HG03469 (cell line): ENCODE data around the gene UBR2.
"Not testable (repeated sequence)": the region's sequence is repeated elsewhere in the genome, so short reads cannot be mapped to it uniquely, and the experiment has no call there.

Experiments
- ATAC-seq: cut with Tn5 transposase; IDR thresholded peaks from one replicate; pipeline ENCODE4 v1.9.1; 2021; ENCODE audit warnings: mild to moderate bottlenecking, moderate library complexity, moderate number of reproducible peaks; ENCODE audit not compliant: unreplicated experiment

UBR2 gene

DNA sequence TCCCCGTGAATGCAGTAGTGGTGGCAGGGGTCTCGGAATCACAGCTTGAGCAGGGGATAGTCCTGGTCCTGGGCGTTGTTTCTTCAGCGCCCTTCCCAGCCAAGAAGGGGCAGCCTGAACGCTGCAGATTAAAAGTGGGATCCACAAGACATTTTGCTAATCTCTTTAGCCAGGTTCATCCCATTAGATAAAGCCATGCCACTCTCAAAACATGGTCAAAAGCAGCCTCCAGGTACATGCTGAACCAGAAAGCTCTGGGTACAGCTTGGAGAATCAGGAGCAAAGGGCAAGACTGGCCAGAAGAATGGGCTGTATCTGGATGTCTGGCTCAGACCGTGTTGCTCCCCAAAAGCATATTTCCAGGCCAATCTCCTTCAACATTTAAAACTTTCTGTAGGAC, 158.7 kb downstream of the UBR2 start, which contains the start of gene PRPH2:
PRPH2 (minus strand) TSS at position 101 of the 400 bp plus-strand sequence. CDS start 263 bp downstream, outside the sequence.
- no peak for ATAC-seq

DNA sequence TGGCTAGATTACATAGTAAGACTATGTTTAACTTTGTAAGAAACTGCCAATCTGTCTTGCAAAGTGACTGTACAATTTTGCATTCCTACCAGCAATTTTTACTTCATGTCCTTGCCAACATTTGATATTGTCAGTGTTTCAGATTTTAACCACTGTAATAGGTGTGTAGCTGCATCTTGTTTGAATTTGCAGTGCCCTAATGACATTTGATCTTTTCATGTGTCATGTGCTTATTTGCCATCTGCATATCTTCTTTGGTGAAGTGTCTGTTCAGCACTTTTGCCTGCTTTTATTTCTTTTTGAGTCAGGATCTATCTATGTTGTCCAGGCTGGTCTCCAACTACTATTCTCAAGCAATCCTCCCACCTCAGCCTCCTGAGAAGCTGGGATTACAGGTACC, 161.0 kb downstream of the UBR2 start:
- ATAC-seq, result no peak

GRCh38 chr6:42726026-42726425, 162.2 kb downstream of the UBR2 start:
- ATAC-seq, result no peak

GRCh38 chr6:42726485-42727086, 162.8 kb downstream of the UBR2 start:
- ATAC-seq, result no peak

DNA sequence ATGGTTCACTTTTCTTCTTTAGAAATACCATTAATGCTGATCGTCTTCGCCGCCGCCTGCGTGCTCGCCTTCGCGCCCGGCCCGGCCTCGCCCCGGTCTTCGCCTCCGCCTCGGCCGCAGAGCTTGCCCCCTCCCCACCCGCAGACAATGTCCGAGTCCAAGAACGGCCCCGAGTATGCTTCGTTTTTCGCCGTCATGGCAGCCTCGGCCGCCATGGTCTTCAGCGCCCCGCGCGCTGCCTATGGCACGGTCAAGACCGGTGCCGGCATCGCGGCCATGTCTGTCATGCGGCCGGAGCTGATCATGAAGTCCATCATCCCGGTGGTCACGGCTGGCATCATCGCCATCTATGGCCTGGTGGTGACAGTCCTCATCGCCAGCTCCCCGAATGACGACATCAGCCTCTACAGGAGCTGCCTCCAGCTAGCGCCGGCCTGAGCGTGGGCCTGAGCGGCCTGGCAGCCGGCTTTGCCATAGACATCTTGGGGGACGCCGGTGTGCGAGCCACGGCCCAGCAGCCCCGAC, 163.3 kb downstream of the UBR2 start:
- ATAC-seq, result no peak

- ATAC-seq, result no peak
Observed at GRCh38 chr6:42727627-42728026, 163.8 kb downstream of the UBR2 start.

- no peak for ATAC-seq
Observed at GRCh38 chr6:42729731-42730130, 165.9 kb downstream of the UBR2 start.

- not testable (repeated sequence) for ATAC-seq
Observed at GRCh38 chr6:42733867-42734481, 170.1 kb downstream of the UBR2 start.

- ATAC-seq, result no peak
Observed at GRCh38 chr6:42735976-42736375, 172.1 kb downstream of the UBR2 start.

- ATAC-seq, result no peak
Observed at GRCh38 chr6:42740725-42741124, 176.9 kb downstream of the UBR2 start.

DNA sequence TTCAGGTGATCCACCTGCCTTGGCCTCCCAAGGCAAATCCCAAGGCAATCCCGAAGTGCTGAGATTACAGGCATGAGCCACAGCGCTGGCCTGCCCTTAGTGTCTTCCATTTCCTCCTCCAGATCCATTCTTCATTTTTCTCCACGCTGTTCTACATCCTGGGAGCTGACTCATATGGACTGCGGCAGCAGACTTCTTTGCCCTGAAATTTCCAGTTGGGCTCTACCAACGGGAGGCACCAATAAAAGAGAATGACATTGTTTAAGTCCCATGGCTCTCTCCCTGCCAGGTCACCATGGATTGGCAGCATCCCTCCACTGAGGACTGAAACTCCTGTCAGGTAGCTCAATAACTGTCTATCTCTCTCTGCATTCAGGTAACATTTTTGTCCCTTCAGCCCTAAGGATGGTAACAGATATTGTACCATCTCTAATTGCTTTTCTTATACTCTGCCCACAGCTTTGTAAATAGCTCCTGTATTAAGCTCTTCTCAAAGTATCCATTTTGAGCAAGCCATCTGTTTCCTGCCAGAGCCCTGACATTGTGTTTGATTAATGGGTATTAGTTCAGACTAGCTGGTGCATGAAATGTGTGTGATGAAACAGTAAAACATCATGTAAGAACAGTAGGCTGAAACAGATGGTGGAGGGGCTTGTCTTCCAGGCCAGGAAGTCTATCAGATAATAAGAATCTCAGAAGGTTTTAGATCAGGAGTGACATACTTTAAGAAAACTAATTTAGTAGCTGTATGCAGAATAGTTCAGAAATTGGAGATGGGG, 178.5 kb downstream of the UBR2 start:
- no peak for ATAC-seq
